Keratinocyte (primary cell): Measurements from ENCODE around the gene ALOX12B. TPM values are rescaled to one million over a fixed set of nuclear protein-coding genes. Genes with fewer than 3 reads are reported as not detected.

Experiments used
- DNase-seq: peaks from one replicate; pipeline ENCODE4 v3.0.0-alpha.2; 2011; ENCODE audit warnings: low read depth, missing footprints, low spot score
- FAIRE-seq: peaks from 2 replicates; lab custom pipeline; 2011; peaks lifted over from hg19 to GRCh38; lab: Jason Lieb, UNC
- H2AFZ ChIP-seq: 2 replicates; pipeline ENCODE4 v1.6.0; 2012; ENCODE audit warnings: low read length, control low read depth, inconsistent platforms; ENCODE audit not compliant: control insufficient read depth
- H3K27ac ChIP-seq: 2 replicates; pipeline ENCODE4 v1.5.1; 2011; ENCODE audit warnings: low read length; ENCODE audit not compliant: control insufficient read depth, insufficient read depth
- H3K27me3 ChIP-seq: 3 replicates; pipeline ENCODE4 v1.6.0; 2011; ENCODE audit warnings: low read length; ENCODE audit not compliant: control insufficient read depth, insufficient read depth; ENCODE audit errors: extremely low read depth
- H3K36me3 ChIP-seq, 2 experiments: 2 replicates in 1 of 2; 3 replicates in 1 of 2; pipeline ENCODE4 v1.5.1; 2011; ENCODE audit warnings: low read length in 2 of 2, mild to moderate bottlenecking in 1 of 2; ENCODE audit not compliant: control insufficient read depth in 2 of 2, insufficient read depth in 2 of 2; ENCODE audit errors: extremely low read depth in 1 of 2
- H3K4me1 ChIP-seq: 3 replicates; pipeline ENCODE4 v1.5.1; 2011; ENCODE audit warnings: low read length; ENCODE audit not compliant: control insufficient read depth, insufficient read depth; ENCODE audit errors: extremely low read depth
- H3K4me2 ChIP-seq: 3 replicates; pipeline ENCODE4 v1.6.0; 2011; ENCODE audit warnings: low read depth, low read length; ENCODE audit not compliant: control insufficient read depth, insufficient read depth; ENCODE audit errors: extremely low read depth
- H3K4me3 ChIP-seq, 3 experiments: fragments of 200-600 bp in 1 of 3; sonication (generic) in 1 of 3; 2 replicates in 2 of 3; 3 replicates in 1 of 3; pipeline ENCODE4 v1.5.1; 2011 to 2016; ENCODE audit warnings: low read length in 3 of 3, mild to moderate bottlenecking in 3 of 3, control low read depth in 2 of 3, inconsistent platforms in 1 of 3, low read depth in 1 of 3, mixed read lengths in 1 of 3, mixed run types in 1 of 3, moderate library complexity in 1 of 3; ENCODE audit not compliant: control insufficient read depth in 2 of 3, insufficient read depth in 2 of 3; ENCODE audit errors: extremely low read depth in 1 of 3
- H3K79me2 ChIP-seq: 2 replicates; pipeline ENCODE4 v1.6.0; 2012; ENCODE audit warnings: low read length; ENCODE audit not compliant: control insufficient read depth, insufficient read depth
- H3K9ac ChIP-seq: 3 replicates; pipeline ENCODE4 v1.6.0; 2011; ENCODE audit warnings: low read length; ENCODE audit not compliant: control insufficient read depth, insufficient read depth; ENCODE audit errors: extremely low read depth
- H3K9me1 ChIP-seq: 3 replicates; pipeline ENCODE4 v1.6.0; 2011; ENCODE audit warnings: low read length; ENCODE audit not compliant: control insufficient read depth, insufficient read depth; ENCODE audit errors: extremely low read depth
- H3K9me3 ChIP-seq: 2 replicates; pipeline ENCODE4 v1.5.1; 2012; ENCODE audit warnings: low read depth, low read length; ENCODE audit not compliant: control insufficient read depth
- H4K20me1 ChIP-seq: 3 replicates; pipeline ENCODE4 v1.6.0; 2011; ENCODE audit warnings: low read length; ENCODE audit not compliant: control insufficient read depth, insufficient read depth; ENCODE audit errors: extremely low read depth
- CTCF ChIP-seq, 3 experiments: IDR thresholded peaks in 1 of 3; conservative IDR thresholded peaks in 1 of 3; optimal IDR thresholded peaks in 1 of 3; 2 replicates in 2 of 3; 3 replicates in 1 of 3; pipeline versions ENCODE3 to v1.5.1; 2011; ENCODE audit warnings: low read length in 3 of 3, mild to moderate bottlenecking in 3 of 3, moderate library complexity in 2 of 3, control low read depth in 1 of 3, inconsistent platforms in 1 of 3; ENCODE audit not compliant: insufficient read depth in 2 of 3; ENCODE audit errors: extremely low read depth in 1 of 3
- EZH2 ChIP-seq: IDR thresholded peaks from one replicate; pipeline ENCODE4 v1.6.1; 2012; ENCODE audit warnings: inconsistent platforms, mild to moderate bottlenecking, low read length, moderate library complexity
- dilution Hi-C: fragments of 300-500 bp; cut with MboI; formaldehyde crosslinking; loops from one replicate; pipeline ENCODE4 v1.7.0; 2020; ENCODE audit warnings: low sequenced_read_pairs; ENCODE audit not compliant: extremely low pct_ligation_motif_present
- polyA plus RNA-seq, 5 experiments: library from polyadenylated mRNA; depleted of rRNA in 3 of 5; stranded (reverse) in 3 of 5; stranded (forward) in 1 of 5; unstranded in 1 of 5; fragments of >200 nt; gene quantifications; 1 replicate in 1 of 5; 2 replicates in 3 of 5; 3 replicates in 1 of 5; pipeline versions ENCODE4 v1.2.1 to v1.2.3, GENCODE V29; 2011 to 2012; ENCODE audit warnings: missing spikeins in 2 of 5, low read depth in 1 of 5, low replicate concordance in 1 of 5

ALOX12B gene
- polyA plus RNA-seq, 1 donor (not counting 4 experiments of a cell fraction or from before 2014, with no cell fraction given), result 0.47 TPM

- Histone ChIP-seq H3K9me3 (no peaks in the 10 kb centered on the region), H3K4me1 (peaks cover 3% of the 10 kb centered on the region), H3K27ac (no peak overlapping the region), H2AFZ (no peak overlapping the region), H3K27me3 (peaks cover 30% of the 10 kb centered on the region), H3K4me3 (no peak overlapping the region), H3K9ac (no peak overlapping the region), H4K20me1 (no peaks in the 10 kb centered on the region), H3K36me3 (no peaks in the 10 kb centered on the region), H3K79me2 (no peaks in the 10 kb centered on the region), H3K9me1 (no peaks in the 10 kb centered on the region), H3K4me2 (no peak overlapping the region)
- dilution Hi-C loops, result no loop called here
- TF ChIP-seq CTCF (optimal IDR thresholded peaks at IDR 0.05 in 1 of 3, IDR thresholded peaks at IDR 0.05 in 1 of 3, conservative IDR thresholded peaks at IDR 0.05 in 1 of 3; ENCODE audit: extremely low read depth in 1 of 3, insufficient read depth in 2 of 3, low read length in 3 of 3) (no peak), EZH2 (no peak)
- FAIRE-seq, result no peak
- DNase-seq, result no peak
Measured at GRCh38 chr17:8067806-8068205, 19.7 kb downstream of the ALOX12B start.

- Histone ChIP-seq H3K27me3 (peaks cover 23% of the 10 kb centered on the region), H3K4me2 (no peak overlapping the region), H3K9me3 (no peaks in the 10 kb centered on the region), H3K4me3 (no peak overlapping the region), H3K9me1 (no peaks in the 10 kb centered on the region), H3K9ac (no peak overlapping the region), H3K27ac (no peak overlapping the region), H4K20me1 (no peaks in the 10 kb centered on the region), H2AFZ (no peak overlapping the region), H3K79me2 (no peaks in the 10 kb centered on the region), H3K4me1 (peaks cover 9% of the 10 kb centered on the region), H3K36me3 (no peaks in the 10 kb centered on the region)
- FAIRE-seq (no peak), DNase-seq (no peak)
- no peak for TF ChIP-seq CTCF (optimal IDR thresholded peaks at IDR 0.05 in 1 of 3, IDR thresholded peaks at IDR 0.05 in 1 of 3, conservative IDR thresholded peaks at IDR 0.05 in 1 of 3; ENCODE audit: extremely low read depth in 1 of 3, insufficient read depth in 2 of 3, low read length in 3 of 3)
- no peak for TF ChIP-seq EZH2
- dilution Hi-C loops, result no loop called here
Measured at GRCh38 chr17:8066841-8067775, 20.4 kb downstream of the ALOX12B start.
